ENCODE results near the gene GPR179.

The GPR179 gene

GRCh38 chr17:38363016-38363415, 19.3 kb upstream of the GPR179 start:
- TF ChIP-seq CTCF (IDR thresholded peaks at IDR 0.05; ENCODE audit: low read depth, low read length, missing control alignments): no peak
- in situ Hi-C loops (cut with HindIII; ENCODE audit: low pct_ligation_motif_present, low sequenced_read_pairs): no loop called here
- no peaks in the 10 kb centered on the region for H3K27me3 ChIP-seq (replicated peaks)
- no peak overlapping the region for H3K27ac ChIP-seq
- peaks cover 4% of the 10 kb centered on the region for H3K36me3 ChIP-seq (replicated peaks)
- DNase-seq: no peak
- no peak overlapping the region for H3K4me3 ChIP-seq (ENCODE audit: low read depth, low read length)

GRCh38 chr17:38361694-38362465, 18.1 kb upstream of the GPR179 start:
- Histone ChIP-seq H3K4me3 (ENCODE audit: low read depth, low read length) (no peak overlapping the region), H3K27ac (no peak overlapping the region), H3K27me3 (replicated peaks) (no peaks in the 10 kb centered on the region), H3K36me3 (replicated peaks) (no peaks in the 10 kb centered on the region)
- no peak for TF ChIP-seq CTCF (IDR thresholded peaks at IDR 0.05; ENCODE audit: low read depth, low read length, missing control alignments)
- no peak for DNase-seq
- in situ Hi-C loops (cut with HindIII; ENCODE audit: low pct_ligation_motif_present, low sequenced_read_pairs): no loop called here

- Histone ChIP-seq H3K36me3 (replicated peaks) (no peaks in the 10 kb centered on the region), H3K4me3 (ENCODE audit: low read depth, low read length) (no peak overlapping the region), H3K27me3 (replicated peaks) (no peaks in the 10 kb centered on the region), H3K27ac (no peak overlapping the region)
- no peak for TF ChIP-seq CTCF (IDR thresholded peaks at IDR 0.05; ENCODE audit: low read depth, low read length, missing control alignments)
- DNase-seq: no peak
- in situ Hi-C loops (cut with HindIII; ENCODE audit: low pct_ligation_motif_present, low sequenced_read_pairs): no loop called here
Observed at GRCh38 chr17:38358586-38359513, 15.1 kb upstream of the GPR179 start.

GRCh38 chr17:38357486-38358123, 13.8 kb upstream of the GPR179 start:
- no peaks in the 10 kb centered on the region for H3K27me3 ChIP-seq (replicated peaks)
- H3K27ac ChIP-seq: no peak overlapping the region
- no peak for DNase-seq
- no peaks in the 10 kb centered on the region for H3K36me3 ChIP-seq (replicated peaks)
- in situ Hi-C loops (cut with HindIII; ENCODE audit: low pct_ligation_motif_present, low sequenced_read_pairs): no loop called here
- no peak overlapping the region for H3K4me3 ChIP-seq (ENCODE audit: low read depth, low read length)
- no peak for TF ChIP-seq CTCF (IDR thresholded peaks at IDR 0.05; ENCODE audit: low read depth, low read length, missing control alignments)

GRCh38 chr17:38355251-38355650, 11.5 kb upstream of the GPR179 start:
- TF ChIP-seq CTCF (IDR thresholded peaks at IDR 0.05; ENCODE audit: low read depth, low read length, missing control alignments): no peak
- no peak overlapping the region for H3K4me3 ChIP-seq (ENCODE audit: low read depth, low read length)
- H3K27ac ChIP-seq: no peak overlapping the region
- DNase-seq: no peak
- H3K27me3 ChIP-seq (replicated peaks): no peaks in the 10 kb centered on the region
- in situ Hi-C loops (cut with HindIII; ENCODE audit: low pct_ligation_motif_present, low sequenced_read_pairs): no loop called here
- H3K36me3 ChIP-seq (replicated peaks): no peaks in the 10 kb centered on the region
